Neural cell (in vitro differentiated cells): ENCODE measurements around the gene WNT3A.

ENCODE experiments used
- EZH2 ChIP-seq: fragments of 200-600, 300-800 bp; shearing (Covaris generic), sonication (generic); IDR thresholded peaks from 2 replicates; pipeline ENCODE4 v1.6.1; 2014; ENCODE audit warnings: antibody characterized with exemption, low read length, borderline replicate concordance, mild to moderate bottlenecking; ENCODE audit not compliant: insufficient read depth, poor library complexity, severe bottlenecking
- POLR2AphosphoS5 ChIP-seq: IDR thresholded peaks from 2 replicates; pipeline ENCODE4 v1.6.1; 2012
- TF ChIP-seq, protein P1 (sequence below): fragments of 450-650 bp; IDR thresholded peaks from 2 replicates; pipeline ENCODE4 v1.5.1; 2014; ENCODE audit warnings: antibody characterized with exemption, mild to moderate bottlenecking, moderate library complexity; ENCODE audit not compliant: poor library complexity, severe bottlenecking

- TF ChIP-seq, protein P1, sequence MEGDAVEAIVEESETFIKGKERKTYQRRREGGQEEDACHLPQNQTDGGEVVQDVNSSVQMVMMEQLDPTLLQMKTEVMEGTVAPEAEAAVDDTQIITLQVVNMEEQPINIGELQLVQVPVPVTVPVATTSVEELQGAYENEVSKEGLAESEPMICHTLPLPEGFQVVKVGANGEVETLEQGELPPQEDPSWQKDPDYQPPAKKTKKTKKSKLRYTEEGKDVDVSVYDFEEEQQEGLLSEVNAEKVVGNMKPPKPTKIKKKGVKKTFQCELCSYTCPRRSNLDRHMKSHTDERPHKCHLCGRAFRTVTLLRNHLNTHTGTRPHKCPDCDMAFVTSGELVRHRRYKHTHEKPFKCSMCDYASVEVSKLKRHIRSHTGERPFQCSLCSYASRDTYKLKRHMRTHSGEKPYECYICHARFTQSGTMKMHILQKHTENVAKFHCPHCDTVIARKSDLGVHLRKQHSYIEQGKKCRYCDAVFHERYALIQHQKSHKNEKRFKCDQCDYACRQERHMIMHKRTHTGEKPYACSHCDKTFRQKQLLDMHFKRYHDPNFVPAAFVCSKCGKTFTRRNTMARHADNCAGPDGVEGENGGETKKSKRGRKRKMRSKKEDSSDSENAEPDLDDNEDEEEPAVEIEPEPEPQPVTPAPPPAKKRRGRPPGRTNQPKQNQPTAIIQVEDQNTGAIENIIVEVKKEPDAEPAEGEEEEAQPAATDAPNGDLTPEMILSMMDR: no peak
- no peak for TF ChIP-seq POLR2AphosphoS5
- no peak for TF ChIP-seq EZH2
Measured at GRCh38 chr1:228029281-228029680, 22.5 kb downstream of the WNT3A start.
